IMR-90 (cell line): ENCODE data around the gene FUT7. TPM values are rescaled to one million over a fixed set of nuclear protein-coding genes. Genes with fewer than 3 reads are reported as not detected.

Source experiments
- ATAC-seq: fragments of 200-7000 bp; cut with Tn5 transposase; 2 replicates; pipeline ENCODE4 v1.9.1; 2020; ENCODE audit warnings: low read depth, mild to moderate bottlenecking, moderate library complexity
- BruUV-seq: library from RNA; stranded (reverse); fragments of 400-500 nt; replicated peaks from 2 replicates; lab custom pipeline; 2021; lab: Mats Ljungman, UMichigan
- CTCF ChIA-PET: fragments of 300-600 bp; formaldehyde crosslinking; extraction: SDS; loops from one replicate; lab custom pipeline; 2021; ENCODE audit warnings: antibody characterized with exemption; lab: Yijun Ruan, JAX
- POLR2A ChIA-PET: fragments of 300-600 bp; sonication (Branson Sonifier 250); formaldehyde crosslinking; loops from one replicate; lab custom pipeline; 2022; ENCODE audit warnings: antibody characterized with exemption; ENCODE audit not compliant: unreplicated experiment; lab: Charles Lee
- DNase-seq: peaks from one replicate; pipeline ENCODE4 v3.0.0; 2013
- H2AFZ ChIP-seq: replicated peaks from 2 replicates; pipeline ENCODE3; 2013; ENCODE audit warnings: low read length, mild to moderate bottlenecking; ENCODE audit not compliant: poor library complexity
- H2AK5ac ChIP-seq: 2 replicates; pipeline ENCODE4 v1.6.1; 2013; ENCODE audit warnings: low read depth, low read length, inconsistent platforms
- H2AK9ac ChIP-seq: replicated peaks from 2 replicates; pipeline ENCODE3; 2013; ENCODE audit warnings: mild to moderate bottlenecking, low read depth, low read length, moderate library complexity; ENCODE audit not compliant: poor library complexity
- H2BK120ac ChIP-seq: 2 replicates; pipeline ENCODE4 v1.6.1; 2013; ENCODE audit warnings: low read depth, low read length, inconsistent platforms
- H2BK15ac ChIP-seq: 3 replicates; pipeline ENCODE4 v1.6.1; 2013; ENCODE audit warnings: low read depth, low read length, inconsistent platforms
- H2BK20ac ChIP-seq: 2 replicates; pipeline ENCODE4 v1.6.1; 2013; ENCODE audit warnings: low read depth, mild to moderate bottlenecking, inconsistent platforms, low read length, moderate library complexity
- H2BK5ac ChIP-seq: 2 replicates; pipeline ENCODE4 v1.6.1; 2013; ENCODE audit warnings: mild to moderate bottlenecking, low read depth, low read length, inconsistent platforms; ENCODE audit not compliant: poor library complexity, severe bottlenecking
- H3K14ac ChIP-seq: replicated peaks from 2 replicates; pipeline ENCODE4 v1.6.1; 2013; ENCODE audit warnings: low read depth, low read length, inconsistent platforms
- H3K18ac ChIP-seq: 2 replicates; pipeline ENCODE4 v1.6.1; 2013; ENCODE audit warnings: low read depth, low read length, control low read depth
- H3K23ac ChIP-seq: 2 replicates; pipeline ENCODE4 v1.6.1; 2013; ENCODE audit warnings: low read depth, low read length, inconsistent platforms
- H3K27ac ChIP-seq: 2 replicates; pipeline ENCODE4 v1.5.1; 2013; ENCODE audit warnings: mild to moderate bottlenecking, control low read depth, low read length; ENCODE audit not compliant: insufficient read depth
- H3K27me3 ChIP-seq: 2 replicates; pipeline ENCODE4 v1.6.1; 2013; ENCODE audit warnings: low read length; ENCODE audit not compliant: control insufficient read depth, insufficient read depth
- H3K36me3 ChIP-seq: 2 replicates; pipeline ENCODE4 v1.6.1; 2013; ENCODE audit warnings: low read length, mixed read lengths; ENCODE audit not compliant: control insufficient read depth, insufficient read depth
- H3K4ac ChIP-seq: 2 replicates; pipeline ENCODE4 v1.6.1; 2013; ENCODE audit warnings: low read depth, low read length, inconsistent platforms
- H3K4me1 ChIP-seq: 2 replicates; pipeline ENCODE4 v1.6.1; 2013; ENCODE audit warnings: low read length, mixed read lengths; ENCODE audit not compliant: control insufficient read depth, insufficient read depth
- H3K4me2 ChIP-seq: 2 replicates; pipeline ENCODE4 v1.6.1; 2013; ENCODE audit warnings: low read depth, mild to moderate bottlenecking, control low read depth, low read length, moderate library complexity
- H3K4me3 ChIP-seq: 2 replicates; pipeline ENCODE4 v1.5.1; 2013; ENCODE audit warnings: low read depth, mild to moderate bottlenecking, control low read depth, low read length, moderate library complexity; ENCODE audit not compliant: insufficient read depth
- H3K56ac ChIP-seq: 2 replicates; pipeline ENCODE4 v1.6.1; 2013; ENCODE audit warnings: low read length, inconsistent platforms; ENCODE audit not compliant: insufficient read depth; ENCODE audit errors: extremely low read depth
- H3K79me1 ChIP-seq, 2 experiments: 2 replicates each; pipeline ENCODE4 v1.6.1; 2013; ENCODE audit warnings: low read length in 2 of 2, inconsistent platforms in 1 of 2, low read depth in 1 of 2
- H3K9ac ChIP-seq: 2 replicates; pipeline ENCODE4 v1.6.1; 2013; ENCODE audit warnings: low read depth, low read length, control low read depth
- H3K9me1 ChIP-seq: 2 replicates; pipeline ENCODE4 v1.6.1; 2013; ENCODE audit warnings: low read length, inconsistent platforms; ENCODE audit not compliant: insufficient read depth
- H3K9me3 ChIP-seq: 2 replicates; pipeline ENCODE4 v1.6.1; 2013; ENCODE audit warnings: low read length; ENCODE audit not compliant: control insufficient read depth, insufficient read depth
- H4K20me1 ChIP-seq: 2 replicates; pipeline ENCODE4 v1.6.1; 2013; ENCODE audit warnings: low read length, inconsistent platforms; ENCODE audit not compliant: insufficient read depth
- H4K5ac ChIP-seq: 2 replicates; pipeline ENCODE4 v1.6.1; 2013; ENCODE audit warnings: mild to moderate bottlenecking, low read depth, low read length, control low read depth
- H4K8ac ChIP-seq, 2 experiments: 2 replicates each; pipeline ENCODE4 v1.6.1; 2013; ENCODE audit warnings: low read depth in 2 of 2, low read length in 2 of 2, control low read depth in 1 of 2, inconsistent platforms in 1 of 2
- H4K91ac ChIP-seq: 2 replicates; pipeline ENCODE4 v1.6.1; 2013; ENCODE audit warnings: low read depth, low read length, inconsistent platforms; ENCODE audit not compliant: insufficient read depth
- BHLHE40 ChIP-seq: fragments of 150-350 bp; IDR thresholded peaks from 2 replicates; pipeline ENCODE4 v1.6.1; 2016; ENCODE audit warnings: mild to moderate bottlenecking, low read depth, low read length
- CEBPB ChIP-seq: IDR thresholded peaks from 2 replicates; pipeline ENCODE4 v1.6.1; 2012; ENCODE audit warnings: low read depth, low read length, improper control_type of control experiment
- CHD1 ChIP-seq: IDR thresholded peaks from 2 replicates; pipeline ENCODE4 v1.6.1; 2012; ENCODE audit warnings: low read depth, low read length, improper control_type of control experiment
- CTCF ChIP-seq: conservative IDR thresholded peaks from 2 replicates; pipeline ENCODE4 v1.5.1; 2012; ENCODE audit warnings: mild to moderate bottlenecking, low read depth, low read length, improper control_type of control experiment
- ELK1 ChIP-seq: fragments of 150-350 bp; IDR thresholded peaks from 2 replicates; pipeline ENCODE4 v1.6.1; 2016; ENCODE audit warnings: low read depth, mild to moderate bottlenecking, low read length, moderate library complexity, borderline replicate concordance
- MAFK ChIP-seq: IDR thresholded peaks from 2 replicates; pipeline ENCODE4 v1.6.1; 2012; ENCODE audit warnings: low read depth, low read length, improper control_type of control experiment
- MAZ ChIP-seq: IDR thresholded peaks from 2 replicates; pipeline ENCODE4 v1.6.1; 2012; ENCODE audit warnings: low read depth, mild to moderate bottlenecking, low read length, improper control_type of control experiment, moderate library complexity, borderline replicate concordance
- MXI1 ChIP-seq: IDR thresholded peaks from 2 replicates; pipeline ENCODE4 v1.6.1; 2012; ENCODE audit warnings: low read depth, mild to moderate bottlenecking, low read length, moderate library complexity, borderline replicate concordance
- NFE2L2 ChIP-seq: fragments of 150-350 bp; IDR thresholded peaks from 2 replicates; pipeline ENCODE4 v1.6.1; 2016; ENCODE audit warnings: low read depth, mild to moderate bottlenecking, low read length
- POLR2A ChIP-seq: IDR thresholded peaks from 2 replicates; pipeline ENCODE4 v1.6.1; 2012; ENCODE audit warnings: mild to moderate bottlenecking, low read depth, low read length
- RCOR1 ChIP-seq: IDR thresholded peaks from 2 replicates; pipeline ENCODE4 v1.6.1; 2012; ENCODE audit warnings: mild to moderate bottlenecking, low read length, improper control_type of control experiment; ENCODE audit not compliant: insufficient replicate concordance
- RFX5 ChIP-seq: IDR thresholded peaks from 2 replicates; pipeline ENCODE4 v1.8.0; 2012; ENCODE audit warnings: low read depth, mild to moderate bottlenecking, low read length, moderate library complexity
- SMC3 ChIP-seq: fragments of 150-350 bp; IDR thresholded peaks from 2 replicates; pipeline ENCODE4 v1.6.1; 2016; ENCODE audit warnings: low read depth, mild to moderate bottlenecking, antibody characterized with exemption, low read length, moderate library complexity
- USF2 ChIP-seq: fragments of 150-350 bp; IDR thresholded peaks from 2 replicates; pipeline ENCODE4 v1.6.1; 2017; ENCODE audit warnings: mild to moderate bottlenecking, antibody characterized with exemption, low read length, low read depth
- WGBS, 2 experiments: methylation state at CpG; one replicate each; pipeline versions ENCODE4 v1.1.5 to v1.1.7; 2013; ENCODE audit warnings: missing lambda C conversion rate in 2 of 2; ENCODE audit not compliant: insufficient read length in 1 of 2; ENCODE audit errors: extremely low coverage in 2 of 2; 5-methylcytosine and 5-hydroxymethylcytosine counted together
- dilution Hi-C: fragments of 300-500 bp; cut with HindIII; formaldehyde crosslinking; loops from one replicate; pipeline ENCODE4 v1.14.3; 2018; ENCODE audit warnings: low sequenced_read_pairs; ENCODE audit not compliant: unreplicated experiment
- in situ Hi-C: fragments of 300-500 bp; cut with MboI; formaldehyde crosslinking; loops from 3 replicates; pipeline ENCODE4 v1.14.3; 2019; ENCODE audit warnings: low sequenced_read_pairs, inconsistent platforms, mixed read lengths
- intact Hi-C: fragments of 100-400 bp; cut with micrococcal nuclease; formaldehyde crosslinking; loops from 2 replicates; pipeline ENCODE4 v1.10.0; 2022
- polyA plus RNA-seq, 3 experiments: library from polyadenylated mRNA; depleted of rRNA; stranded (reverse); fragments of >200 nt; gene quantifications; 2 replicates each; pipeline ENCODE4 v1.2.3, GENCODE V29; 2012; ENCODE audit warnings: low replicate concordance in 1 of 3
- total RNA-seq: library from RNA; depleted of rRNA; stranded (reverse); fragments of >200 nt; gene quantifications from 2 replicates; pipeline ENCODE4 v1.2.3, GENCODE V29; 2012

The FUT7 gene
- total and polyA plus RNA-seq, 2 of the 4 experiments (the other 2 are of a cell fraction): not detected

- no peaks in the 10 kb centered on the region for H3K36me3 ChIP-seq
- no peak overlapping the region for H4K8ac ChIP-seq
- H3K4me1 ChIP-seq: peaks cover 11% of the 10 kb centered on the region
- in situ Hi-C loops (no loop called here), intact Hi-C loops (no loop called here), dilution Hi-C loops (no loop called here)
- no peak overlapping the region for H3K9ac ChIP-seq
- H3K79me1 ChIP-seq: peaks cover 5 to 10% of the 10 kb centered on the region in 2 experiments; a peak in 3 of 4 replicates
- H4K5ac ChIP-seq: no peak overlapping the region
- no peak overlapping the region for H3K14ac ChIP-seq
- no peak overlapping the region for H3K27ac ChIP-seq
- H2AK9ac ChIP-seq: no peak overlapping the region
- no peak overlapping the region for H2BK15ac ChIP-seq
- ATAC-seq: no peak
- no peak overlapping the region for H2AFZ ChIP-seq
- H4K91ac ChIP-seq: no peak overlapping the region
- H2BK5ac ChIP-seq: no peak overlapping the region
- no peak overlapping the region for H3K18ac ChIP-seq
- no peak overlapping the region for H3K23ac ChIP-seq
- no peak overlapping the region for H3K4me2 ChIP-seq
- H3K4ac ChIP-seq: no peak overlapping the region
- H2BK20ac ChIP-seq: no peak overlapping the region
- H2BK120ac ChIP-seq: no peak overlapping the region
- BruUV-seq: no TSS peak
- H3K9me3 ChIP-seq: no peaks in the 10 kb centered on the region
- 29% methylated on average over 47 of the region's 72 CpGs; no CpG with 5 or more reads in 1 of the 2 experiments for WGBS, 2 experiments
- no peaks in the 10 kb centered on the region for H3K9me1 ChIP-seq
- no peak overlapping the region for H3K4me3 ChIP-seq
- ChIA-PET CTCF (interaction anchor here (1.1 kb wide), 1 partner anchor 15 kb away, joined by 3 read pairs; no protein-coding TSS in a partner anchor), POLR2A (no interaction called here)
- H4K20me1 ChIP-seq: peaks cover 14% of the 10 kb centered on the region
- DNase-seq: no peak
- H3K27me3 ChIP-seq: peaks cover 58% of the 10 kb centered on the region
- no peak overlapping the region for H2AK5ac ChIP-seq
- H3K56ac ChIP-seq: no peak overlapping the region
- no peak for TF ChIP-seq CTCF
- no peak for TF ChIP-seq CEBPB
- no peak for TF ChIP-seq USF2
- TF ChIP-seq MAZ: no peak
- no peak for TF ChIP-seq ELK1
- TF ChIP-seq NFE2L2: no peak
- no peak for TF ChIP-seq MAFK
- no peak for TF ChIP-seq SMC3
- TF ChIP-seq MXI1: no peak
- TF ChIP-seq BHLHE40: no peak
- TF ChIP-seq POLR2A: no peak
- no peak for TF ChIP-seq RFX5
- no peak for TF ChIP-seq CHD1
- TF ChIP-seq RCOR1: no peak
Observed at GRCh38 chr9:137048655-137049543, 17.0 kb upstream of the FUT7 start.
